Heart left ventricle (tissue), 16 donors: ENCODE measurements around the gene IL6. TPM values are rescaled to one million over a fixed set of nuclear protein-coding genes. Genes with fewer than 3 reads are reported as not detected.

ENCODE experiments used
- ATAC-seq, 4 donors: fragments of 200-7000 bp; cut with Tn5 transposase; one replicate each; pipeline ENCODE4 v1.9.1; 2020 to 2022; ENCODE audit warnings: moderate library complexity in 4 of 4, mild to moderate bottlenecking in 3 of 4, moderate number of reproducible peaks in 1 of 4
- DNase-seq, 5 donors: peaks; one replicate each; pipeline ENCODE4 v3.0.0-alpha.2; 2020
- H3K27ac ChIP-seq, 12 donors: fragments of 200-600 bp; sonication (generic) in 4 of 12; one replicate each; pipeline versions ENCODE4 v1.5.0 to v1.8.0; 2016 to 2022; ENCODE audit warnings: mild to moderate bottlenecking in 2 of 12
- H3K27me3 ChIP-seq, 9 donors: fragments of 200-600 bp; sonication (generic) in 2 of 9; one replicate each; pipeline versions ENCODE4 v1.5.1 to v1.8.0; 2016 to 2022; ENCODE audit warnings: mild to moderate bottlenecking in 3 of 9
- H3K36me3 ChIP-seq, 9 donors: fragments of 200-600 bp; sonication (generic) in 2 of 9; one replicate each; pipeline versions ENCODE4 v1.5.0 to v1.8.0; 2018 to 2022; ENCODE audit warnings: mild to moderate bottlenecking in 2 of 9
- H3K4me1 ChIP-seq, 12 donors: fragments of 200-600 bp; sonication (generic) in 4 of 12; one replicate each; pipeline versions ENCODE4 v1.5.0 to v1.8.0; 2016 to 2022; ENCODE audit warnings: mild to moderate bottlenecking in 3 of 12
- H3K4me3 ChIP-seq, 12 donors: fragments of 200-600 bp; sonication (generic) in 4 of 12; one replicate each; pipeline versions ENCODE4 v1.5.0 to v1.8.0; 2017 to 2022; ENCODE audit warnings: mild to moderate bottlenecking in 9 of 12, moderate library complexity in 4 of 12
- H3K9me3 ChIP-seq, 12 donors: fragments of 200-600 bp; sonication (generic) in 4 of 12; one replicate each; pipeline versions ENCODE4 v1.5.0 to v1.8.0; 2016 to 2022; ENCODE audit warnings: mild to moderate bottlenecking in 1 of 12
- CTCF ChIP-seq, 12 donors: fragments of 200-600 bp; sonication (generic) in 4 of 12; IDR thresholded peaks; one replicate each; pipeline versions ENCODE4 v1.5.0 to v1.8.0; 2018 to 2022; ENCODE audit warnings: antibody characterized with exemption in 12 of 12, mild to moderate bottlenecking in 5 of 12
- POLR2A ChIP-seq, 2 donors: fragments of 450-650 bp; IDR thresholded peaks; one replicate each; pipeline ENCODE4 v1.6.1; 2017; ENCODE audit warnings: antibody characterized with exemption in 2 of 2, mild to moderate bottlenecking in 2 of 2, moderate library complexity in 2 of 2
- WGBS, 4 donors: extraction: QIAGEN DNeasy Blood & Tissue Kit in 2 of 4; methylation state at CpG; one replicate each; pipeline versions ENCODE4 v1.1.5 to v1.1.7; 2013 to 2018; 5-methylcytosine and 5-hydroxymethylcytosine counted together
- intact Hi-C, 10 donors: fragments of 100-400 bp; cut with DNase I; formaldehyde crosslinking; loops; one replicate each; pipeline versions ENCODE4 v1.11.1 to v1.14.2; 2022
- polyA plus RNA-seq, 2 donors: library from polyadenylated mRNA; stranded (reverse); fragments of 200-250 nt; gene quantifications; one replicate each; pipeline ENCODE4 v1.2.3, GENCODE V29; 2013
- total RNA-seq, 9 donors: library from RNA; depleted of rRNA in 2 of 9; stranded (reverse); fragments of >200 nt in 2 of 9; fragmentation: NEBNext Ultra II Directional in 3 of 9; extraction: Animal tissue kit (Norgen Biotek cat#: 25700) in 3 of 9; gene quantifications; one replicate each; pipeline versions ENCODE4 v1.1.0 to v1.2.4, GENCODE V29; 2016 to 2023
- donor health status: ischemic (EF 13 %, LVEDD 7.1; RV severe dilation, severe dysfunction).
- donor health status: healthy with polysubstance abuse.
- donor health status: DM: no; HTN: yes; CAD: no.
- donor health status: DM: no; HTN: no; CAD: no.
- donor health status: ischemic (EF 25% LVEDD 6.9; RV normal size, moderate dysfunction).
- donor health status: ischemic (EF 25% LVEDD 5.7; RV mildly dilated, moderate dysfunction).
- donor health status: healthy.
- donor health status: DM: yes; HTN: yes; CAD: no.
- donor health status: ischemic (EF 35%, LVEDD 5.7; RV mildly dilated, moderate dysfunction).
- donor health status: nonischemic (EF 11% LVEDD 7.7; RV severe dilation, severe dysfunction).
- donor health status: DM: yes; HTN: yes; CAD: no.
- donor health status: PGD.
- donor health status: ischemic (EF 29% LVEDD 5.4; RV normal size, mild dysfunction).
- donor health status: nonischemic (EF 23%, LVEDD 6.1; RV moderate dilation, normal function).

Gene IL6
- total and polyA plus RNA-seq, 11 donors = 0.72 to 15.1 (median 1.9) TPM; not detected in 1

- intact Hi-C loops = loop anchor here in 4 of 10 donors (10.0 kb wide), 2 partner anchors 332 to 608 kb away; no protein-coding TSS in a partner anchor
- H3K4me1 ChIP-seq = peaks cover 4 to 79% (median 41%) of the 10 kb centered on the region in 12 donors
- no peak for TF ChIP-seq POLR2A (IDR thresholded peaks at IDR 0.05)
- TF ChIP-seq CTCF (IDR thresholded peaks at IDR 0.05) = no peak
- ATAC-seq (peak in 3 of 4 donors; percentile 35 to 72 (median 60)), DNase-seq (peak; percentile 83 to 89 (median 84))
- no peaks in the 10 kb centered on the region for H3K36me3 ChIP-seq
- no peaks in the 10 kb centered on the region for H3K27me3 ChIP-seq
- no peak overlapping the region for H3K4me3 ChIP-seq
- H3K27ac ChIP-seq = peak overlapping the region in 11 of 12 donors; percentile 22 to 80 (median 60)
- 0 to 3% (median 2%) methylated on average over 2 of the region's 2 CpGs for WGBS, 4 donors
- H3K9me3 ChIP-seq = no peaks in the 10 kb centered on the region
Measured at GRCh38 chr7:22723181-22723601, 3.8 kb upstream of the IL6 start.

- peak in 1 of 5 donors; percentile 37 for DNase-seq
- no peak overlapping the region for H3K4me3 ChIP-seq
- peaks cover 4 to 74% (median 38%) of the 10 kb centered on the region in 12 donors for H3K4me1 ChIP-seq
- H3K27ac ChIP-seq = peak overlapping the region in 11 of 12 donors; percentile 22 to 80 (median 60)
- WGBS, 4 donors = 59 to 63% (median 62%) methylated on average over 4 of the region's 4 CpGs
- no peaks in the 10 kb centered on the region for H3K27me3 ChIP-seq
- intact Hi-C loops = loop anchor here in 4 of 10 donors (10.0 kb wide), 2 partner anchors 331 to 609 kb away; no protein-coding TSS in a partner anchor
- H3K9me3 ChIP-seq = no peaks in the 10 kb centered on the region
- H3K36me3 ChIP-seq = peaks cover 0 to under 1% (median 0%) of the 10 kb centered on the region in 9 donors
- TF ChIP-seq POLR2A (IDR thresholded peaks at IDR 0.05) (no peak), CTCF (IDR thresholded peaks at IDR 0.05) (no peak)
- peak in 1 of 4 donors; percentile 34 for ATAC-seq
Measured at GRCh38 chr7:22723637-22724036, 3.4 kb upstream of the IL6 start.

DNA sequence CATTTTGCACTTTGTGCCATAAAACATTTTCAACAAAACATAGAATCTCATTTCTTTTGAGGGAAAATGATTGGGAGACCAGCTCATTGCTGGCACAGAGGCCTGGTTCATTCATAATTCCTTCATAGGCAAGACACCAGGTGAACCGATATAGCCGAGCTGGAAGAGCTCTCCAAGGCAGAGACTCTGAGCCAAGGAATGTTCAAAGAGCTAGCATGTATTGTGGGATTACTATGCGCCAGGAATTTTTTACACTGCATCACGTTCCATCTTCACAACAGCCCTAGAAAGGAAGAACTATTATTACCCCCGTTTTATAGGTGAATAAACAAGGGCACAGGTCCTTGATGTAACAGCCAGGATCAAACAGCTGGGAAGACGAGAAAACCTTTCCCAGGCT, 2.1 kb upstream of the IL6 start:
- WGBS, 4 donors = 58 to 73% (median 66%) methylated on average over 6 of the region's 6 CpGs
- TF ChIP-seq POLR2A (IDR thresholded peaks at IDR 0.05) (no peak), CTCF (IDR thresholded peaks at IDR 0.05) (no peak)
- Histone ChIP-seq H3K27me3 (no peaks in the 10 kb centered on the region), H3K36me3 (peaks cover 0 to 7% (median 0%) of the 10 kb centered on the region in 9 donors), H3K4me1 (peaks cover 4 to 73% (median 38%) of the 10 kb centered on the region in 12 donors), H3K4me3 (no peak overlapping the region), H3K9me3 (no peaks in the 10 kb centered on the region), H3K27ac (peak overlapping the region in 2 of 12 donors; percentile 50 to 80)
- ATAC-seq (no peak), DNase-seq (no peak)
- intact Hi-C loops = loop anchor here in 9 of 10 donors (5.0 to 10.0 kb wide), 6 partner anchors 138 to 610 kb away; no protein-coding TSS in a partner anchor

GRCh38 chr7:22725585-22725984, 1.4 kb upstream of the IL6 start:
- ATAC-seq (no peak), DNase-seq (no peak)
- Histone ChIP-seq H3K27me3 (no peaks in the 10 kb centered on the region), H3K36me3 (peaks cover 0 to 7% (median 0%) of the 10 kb centered on the region in 9 donors), H3K9me3 (no peaks in the 10 kb centered on the region), H3K4me3 (peak overlapping the region in 1 of 12 donors; percentile 2), H3K27ac (peak overlapping the region in 2 of 12 donors; percentile 50 to 83), H3K4me1 (peaks cover 4 to 77% (median 38%) of the 10 kb centered on the region in 12 donors)
- intact Hi-C loops = loop anchor here in 9 of 10 donors (5.0 to 10.0 kb wide), 6 partner anchors 138 to 611 kb away; no protein-coding TSS in a partner anchor
- 62 to 82% (median 78%) methylated on average over 9 of the region's 9 CpGs for WGBS, 4 donors
- TF ChIP-seq POLR2A (IDR thresholded peaks at IDR 0.05) (no peak), CTCF (IDR thresholded peaks at IDR 0.05) (no peak)
